Keratinocyte (primary cell): ENCODE results near the gene RERE. TPM values are rescaled to one million over a fixed set of nuclear protein-coding genes. Genes with fewer than 3 reads are reported as not detected.

Source experiments
- DNase-seq: peaks from one replicate; pipeline ENCODE4 v3.0.0-alpha.2; 2011; ENCODE audit warnings: low read depth, missing footprints, low spot score
- FAIRE-seq: peaks from 2 replicates; lab custom pipeline; 2011; peaks lifted over from hg19 to GRCh38; lab: Jason Lieb, UNC
- H2AFZ ChIP-seq: 2 replicates; pipeline ENCODE4 v1.6.0; 2012; ENCODE audit warnings: low read length, control low read depth, inconsistent platforms; ENCODE audit not compliant: control insufficient read depth
- H3K27ac ChIP-seq: 2 replicates; pipeline ENCODE4 v1.5.1; 2011; ENCODE audit warnings: low read length; ENCODE audit not compliant: control insufficient read depth, insufficient read depth
- H3K27me3 ChIP-seq: 3 replicates; pipeline ENCODE4 v1.6.0; 2011; ENCODE audit warnings: low read length; ENCODE audit not compliant: control insufficient read depth, insufficient read depth; ENCODE audit errors: extremely low read depth
- H3K36me3 ChIP-seq, 2 experiments: 2 replicates in 1 of 2; 3 replicates in 1 of 2; pipeline ENCODE4 v1.5.1; 2011; ENCODE audit warnings: low read length in 2 of 2, mild to moderate bottlenecking in 1 of 2; ENCODE audit not compliant: control insufficient read depth in 2 of 2, insufficient read depth in 2 of 2; ENCODE audit errors: extremely low read depth in 1 of 2
- H3K4me1 ChIP-seq: 3 replicates; pipeline ENCODE4 v1.5.1; 2011; ENCODE audit warnings: low read length; ENCODE audit not compliant: control insufficient read depth, insufficient read depth; ENCODE audit errors: extremely low read depth
- H3K4me2 ChIP-seq: 3 replicates; pipeline ENCODE4 v1.6.0; 2011; ENCODE audit warnings: low read depth, low read length; ENCODE audit not compliant: control insufficient read depth, insufficient read depth; ENCODE audit errors: extremely low read depth
- H3K4me3 ChIP-seq, 3 experiments: fragments of 200-600 bp in 1 of 3; sonication (generic) in 1 of 3; 2 replicates in 2 of 3; 3 replicates in 1 of 3; pipeline ENCODE4 v1.5.1; 2011 to 2016; ENCODE audit warnings: low read length in 3 of 3, mild to moderate bottlenecking in 3 of 3, control low read depth in 2 of 3, inconsistent platforms in 1 of 3, low read depth in 1 of 3, mixed read lengths in 1 of 3, mixed run types in 1 of 3, moderate library complexity in 1 of 3; ENCODE audit not compliant: control insufficient read depth in 2 of 3, insufficient read depth in 2 of 3; ENCODE audit errors: extremely low read depth in 1 of 3
- H3K79me2 ChIP-seq: 2 replicates; pipeline ENCODE4 v1.6.0; 2012; ENCODE audit warnings: low read length; ENCODE audit not compliant: control insufficient read depth, insufficient read depth
- H3K9ac ChIP-seq: 3 replicates; pipeline ENCODE4 v1.6.0; 2011; ENCODE audit warnings: low read length; ENCODE audit not compliant: control insufficient read depth, insufficient read depth; ENCODE audit errors: extremely low read depth
- H3K9me1 ChIP-seq: 3 replicates; pipeline ENCODE4 v1.6.0; 2011; ENCODE audit warnings: low read length; ENCODE audit not compliant: control insufficient read depth, insufficient read depth; ENCODE audit errors: extremely low read depth
- H3K9me3 ChIP-seq: 2 replicates; pipeline ENCODE4 v1.5.1; 2012; ENCODE audit warnings: low read depth, low read length; ENCODE audit not compliant: control insufficient read depth
- H4K20me1 ChIP-seq: 3 replicates; pipeline ENCODE4 v1.6.0; 2011; ENCODE audit warnings: low read length; ENCODE audit not compliant: control insufficient read depth, insufficient read depth; ENCODE audit errors: extremely low read depth
- EZH2 ChIP-seq: IDR thresholded peaks from one replicate; pipeline ENCODE4 v1.6.1; 2012; ENCODE audit warnings: inconsistent platforms, mild to moderate bottlenecking, low read length, moderate library complexity
- dilution Hi-C: fragments of 300-500 bp; cut with MboI; formaldehyde crosslinking; loops from one replicate; pipeline ENCODE4 v1.7.0; 2020; ENCODE audit warnings: low sequenced_read_pairs; ENCODE audit not compliant: extremely low pct_ligation_motif_present
- polyA plus RNA-seq, 5 experiments: library from polyadenylated mRNA; depleted of rRNA in 3 of 5; stranded (reverse) in 3 of 5; stranded (forward) in 1 of 5; unstranded in 1 of 5; fragments of >200 nt; gene quantifications; 1 replicate in 1 of 5; 2 replicates in 3 of 5; 3 replicates in 1 of 5; pipeline versions ENCODE4 v1.2.1 to v1.2.3, GENCODE V29; 2011 to 2012; ENCODE audit warnings: missing spikeins in 2 of 5, low read depth in 1 of 5, low replicate concordance in 1 of 5
- TF ChIP-seq, protein P1 (sequence below), 3 experiments: IDR thresholded peaks in 1 of 3; conservative IDR thresholded peaks in 1 of 3; optimal IDR thresholded peaks in 1 of 3; 2 replicates in 2 of 3; 3 replicates in 1 of 3; pipeline versions ENCODE3 to v1.5.1; 2011; ENCODE audit warnings: low read length in 3 of 3, mild to moderate bottlenecking in 3 of 3, moderate library complexity in 2 of 3, control low read depth in 1 of 3, inconsistent platforms in 1 of 3; ENCODE audit not compliant: insufficient read depth in 2 of 3; ENCODE audit errors: extremely low read depth in 1 of 3

The RERE gene
- polyA plus RNA-seq, 1 donor (not counting 4 experiments of a cell fraction or from before 2014, with no cell fraction given): 3.8 TPM

GRCh38 chr1:8814865-8815264 lies 2.6 kb downstream of the RERE start:
- H3K27ac ChIP-seq: no peak overlapping the region
- no peak overlapping the region for H3K4me2 ChIP-seq
- peaks cover 2% of the 10 kb centered on the region for H3K9me1 ChIP-seq
- H4K20me1 ChIP-seq: no peaks in the 10 kb centered on the region
- no peaks in the 10 kb centered on the region for H3K27me3 ChIP-seq
- TF ChIP-seq, protein P1, sequence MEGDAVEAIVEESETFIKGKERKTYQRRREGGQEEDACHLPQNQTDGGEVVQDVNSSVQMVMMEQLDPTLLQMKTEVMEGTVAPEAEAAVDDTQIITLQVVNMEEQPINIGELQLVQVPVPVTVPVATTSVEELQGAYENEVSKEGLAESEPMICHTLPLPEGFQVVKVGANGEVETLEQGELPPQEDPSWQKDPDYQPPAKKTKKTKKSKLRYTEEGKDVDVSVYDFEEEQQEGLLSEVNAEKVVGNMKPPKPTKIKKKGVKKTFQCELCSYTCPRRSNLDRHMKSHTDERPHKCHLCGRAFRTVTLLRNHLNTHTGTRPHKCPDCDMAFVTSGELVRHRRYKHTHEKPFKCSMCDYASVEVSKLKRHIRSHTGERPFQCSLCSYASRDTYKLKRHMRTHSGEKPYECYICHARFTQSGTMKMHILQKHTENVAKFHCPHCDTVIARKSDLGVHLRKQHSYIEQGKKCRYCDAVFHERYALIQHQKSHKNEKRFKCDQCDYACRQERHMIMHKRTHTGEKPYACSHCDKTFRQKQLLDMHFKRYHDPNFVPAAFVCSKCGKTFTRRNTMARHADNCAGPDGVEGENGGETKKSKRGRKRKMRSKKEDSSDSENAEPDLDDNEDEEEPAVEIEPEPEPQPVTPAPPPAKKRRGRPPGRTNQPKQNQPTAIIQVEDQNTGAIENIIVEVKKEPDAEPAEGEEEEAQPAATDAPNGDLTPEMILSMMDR (optimal IDR thresholded peaks at IDR 0.05 in 1 of 3, IDR thresholded peaks at IDR 0.05 in 1 of 3, conservative IDR thresholded peaks at IDR 0.05 in 1 of 3; ENCODE audit: extremely low read depth in 1 of 3, insufficient read depth in 2 of 3, low read length in 3 of 3): peak in 2 of 3 experiments; percentile 22 to 55
- no peak for TF ChIP-seq EZH2
- dilution Hi-C loops: no loop called here
- H3K9me3 ChIP-seq: no peaks in the 10 kb centered on the region
- no peak for DNase-seq
- no peak overlapping the region for H3K9ac ChIP-seq
- H3K36me3 ChIP-seq: no peaks in the 10 kb centered on the region
- H3K4me3 ChIP-seq: no peak overlapping the region
- peaks cover 21% of the 10 kb centered on the region for H3K4me1 ChIP-seq
- H2AFZ ChIP-seq: no peak overlapping the region
- no peak for FAIRE-seq
- H3K79me2 ChIP-seq: peaks cover 32% of the 10 kb centered on the region

DNA sequence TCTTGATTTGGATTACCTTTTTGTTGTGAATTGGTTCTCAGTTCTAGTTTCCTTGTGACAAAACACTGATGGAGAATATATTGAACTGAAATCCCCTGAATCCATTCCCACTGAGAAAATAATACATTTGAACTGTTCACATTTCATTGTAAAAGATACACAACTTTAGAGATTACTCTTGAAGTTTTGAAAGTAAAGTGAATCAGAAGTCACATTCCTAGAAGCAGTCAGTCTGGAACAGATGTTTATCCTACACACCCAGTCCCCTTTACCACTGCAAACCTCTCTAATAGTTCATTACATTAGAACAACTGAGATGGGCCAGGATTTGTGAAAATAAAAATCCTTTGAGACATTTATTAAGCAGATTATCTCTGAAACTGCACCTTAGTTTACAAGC lies 3.4 kb downstream of the RERE start:
- no peaks in the 10 kb centered on the region for H3K27me3 ChIP-seq
- H3K36me3 ChIP-seq: no peaks in the 10 kb centered on the region
- TF ChIP-seq, protein P1 (optimal IDR thresholded peaks at IDR 0.05 in 1 of 3, IDR thresholded peaks at IDR 0.05 in 1 of 3, conservative IDR thresholded peaks at IDR 0.05 in 1 of 3; ENCODE audit: extremely low read depth in 1 of 3, insufficient read depth in 2 of 3, low read length in 3 of 3): no peak
- TF ChIP-seq EZH2: no peak
- FAIRE-seq (no peak), DNase-seq (no peak)
- H3K9ac ChIP-seq: no peak overlapping the region
- H2AFZ ChIP-seq: no peak overlapping the region
- no peak overlapping the region for H3K4me2 ChIP-seq
- H3K4me1 ChIP-seq: peaks cover 21% of the 10 kb centered on the region
- H3K9me1 ChIP-seq: peaks cover 2% of the 10 kb centered on the region
- H3K27ac ChIP-seq: no peak overlapping the region
- dilution Hi-C loops: no loop called here
- H3K4me3 ChIP-seq: no peak overlapping the region
- H3K79me2 ChIP-seq: peaks cover 32% of the 10 kb centered on the region
- H3K9me3 ChIP-seq: no peaks in the 10 kb centered on the region
- H4K20me1 ChIP-seq: no peaks in the 10 kb centered on the region
